WTC11 (cell line): ENCODE results near the gene AFG3L2. TPM values are rescaled to one million over a fixed set of nuclear protein-coding genes. Genes with fewer than 3 reads are reported as not detected.

Experiments
- CREM ChIP-seq: sonication (generic); formaldehyde crosslinking; IDR thresholded peaks from 2 replicates; pipeline ENCODE4 v1.8.1; 2022; ENCODE audit warnings: mild to moderate bottlenecking, missing genetic modification reagents, moderate library complexity
- ELF4 ChIP-seq: sonication (generic); formaldehyde crosslinking; IDR thresholded peaks from 2 replicates; pipeline ENCODE4 v1.8.1; 2022; ENCODE audit warnings: low read depth, mild to moderate bottlenecking, moderate library complexity, missing genetic modification reagents
- FOXK1 ChIP-seq: sonication (generic); formaldehyde crosslinking; IDR thresholded peaks from 2 replicates; pipeline ENCODE4 v1.8.0; 2022; ENCODE audit warnings: mild to moderate bottlenecking, moderate library complexity, missing genetic modification reagents
- GABPB1 ChIP-seq: sonication (generic); formaldehyde crosslinking; IDR thresholded peaks from 2 replicates; pipeline ENCODE4 v1.8.1; 2023; ENCODE audit warnings: mild to moderate bottlenecking, missing genetic modification reagents
- GRHL2 ChIP-seq: fragments of 250-450 bp; sonication (Bioruptor Pico); IDR thresholded peaks from 2 replicates; pipeline ENCODE4 v1.8.0; 2022; ENCODE audit warnings: mild to moderate bottlenecking, moderate library complexity; ENCODE audit not compliant: insufficient replicate concordance, severe bottlenecking
- HMGA2 ChIP-seq: fragments of 250-450 bp; sonication (Bioruptor Pico); IDR thresholded peaks from 2 replicates; pipeline ENCODE4 v1.4.0; 2021; ENCODE audit warnings: mild to moderate bottlenecking, moderate library complexity
- JAZF1 ChIP-seq: fragments of 250-450 bp; sonication (Bioruptor Pico); IDR thresholded peaks from 2 replicates; pipeline ENCODE4 v1.9.0; 2021; ENCODE audit warnings: moderate library complexity, mild to moderate bottlenecking, inconsistent platforms
- KAT7 ChIP-seq: sonication (generic); formaldehyde crosslinking; IDR thresholded peaks from 2 replicates; pipeline ENCODE4 v1.8.1; 2023; ENCODE audit warnings: missing genetic modification reagents, mild to moderate bottlenecking, borderline replicate concordance
- NFE2L1 ChIP-seq: sonication (generic); formaldehyde crosslinking; IDR thresholded peaks from 2 replicates; pipeline ENCODE4 v1.8.1; 2023; ENCODE audit warnings: missing genetic modification reagents
- NFYB ChIP-seq: sonication (generic); formaldehyde crosslinking; conservative IDR thresholded peaks from 2 replicates; pipeline ENCODE4 v1.8.0; 2022; ENCODE audit warnings: low read depth, missing genetic modification reagents
- PRRX2 ChIP-seq: fragments of 250-450 bp; sonication (Bioruptor Pico); IDR thresholded peaks from 2 replicates; pipeline ENCODE4 v1.8.0; 2021; ENCODE audit warnings: mild to moderate bottlenecking
- SMAD4 ChIP-seq: sonication (generic); formaldehyde crosslinking; IDR thresholded peaks from 2 replicates; pipeline ENCODE4 v1.8.0; 2022; ENCODE audit warnings: mild to moderate bottlenecking, missing genetic modification reagents
- SP1 ChIP-seq: sonication (generic); formaldehyde crosslinking; conservative IDR thresholded peaks from 2 replicates; pipeline ENCODE4 v1.8.1; 2022; ENCODE audit warnings: missing genetic modification reagents
- STAT6 ChIP-seq: sonication (generic); formaldehyde crosslinking; conservative IDR thresholded peaks from 2 replicates; pipeline ENCODE4 v1.8.1; 2023; ENCODE audit warnings: mild to moderate bottlenecking, low read depth, missing genetic modification reagents, moderate library complexity
- TEAD1 ChIP-seq: sonication (generic); formaldehyde crosslinking; IDR thresholded peaks from 2 replicates; pipeline ENCODE4 v1.8.0; 2022; ENCODE audit warnings: mild to moderate bottlenecking, missing genetic modification reagents
- TP53 ChIP-seq: sonication (generic); formaldehyde crosslinking; IDR thresholded peaks from 2 replicates; pipeline ENCODE4 v1.8.1; 2023; ENCODE audit warnings: mild to moderate bottlenecking, missing genetic modification reagents
- ZBTB43 ChIP-seq: sonication (generic); formaldehyde crosslinking; IDR thresholded peaks from 2 replicates; pipeline ENCODE4 v1.8.1; 2023; ENCODE audit warnings: mild to moderate bottlenecking, missing genetic modification reagents
- ZMAT4 ChIP-seq: fragments of 250-450 bp; sonication (Bioruptor Pico); IDR thresholded peaks from 2 replicates; pipeline ENCODE4 v1.9.0; 2021; ENCODE audit warnings: mild to moderate bottlenecking
- ZNF423 ChIP-seq: fragments of 250-450 bp; sonication (Bioruptor Pico); IDR thresholded peaks from 2 replicates; pipeline ENCODE4 v2.1.2; 2022; ENCODE audit warnings: mild to moderate bottlenecking, moderate library complexity
- ZNF671 ChIP-seq: fragments of 250-450 bp; sonication (Bioruptor Pico); IDR thresholded peaks from 2 replicates; pipeline ENCODE4 v1.8.0; 2021; ENCODE audit warnings: mild to moderate bottlenecking
- total RNA-seq: library from RNA; stranded (reverse); gene quantifications from 3 replicates; pipeline ENCODE4 v1.2.3, GENCODE V29; 2021
- TF ChIP-seq, protein P1 (sequence below): fragments of 250-450 bp; sonication (Bioruptor Pico); IDR thresholded peaks from 2 replicates; pipeline ENCODE4 v1.9.0; 2021; ENCODE audit warnings: moderate library complexity, mild to moderate bottlenecking, inconsistent platforms, borderline replicate concordance
- TF ChIP-seq, protein P2 (sequence below): sonication (generic); formaldehyde crosslinking; IDR thresholded peaks from 2 replicates; pipeline ENCODE4 v1.8.0; 2022; ENCODE audit warnings: missing genetic modification reagents
- TF ChIP-seq, protein P3 (sequence below): sonication (generic); formaldehyde crosslinking; IDR thresholded peaks from 2 replicates; pipeline ENCODE4 v1.8.1; 2023; ENCODE audit warnings: mild to moderate bottlenecking, missing genetic modification reagents, moderate library complexity
- TF ChIP-seq, protein P4 (sequence below): sonication (generic); formaldehyde crosslinking; IDR thresholded peaks from 2 replicates; pipeline ENCODE4 v1.8.1; 2023; ENCODE audit warnings: mild to moderate bottlenecking, missing genetic modification reagents, borderline replicate concordance
- TF ChIP-seq, protein P5 (sequence below): sonication (generic); formaldehyde crosslinking; conservative IDR thresholded peaks from 2 replicates; pipeline ENCODE4 v1.8.1; 2022; ENCODE audit warnings: mild to moderate bottlenecking, missing genetic modification reagents

The AFG3L2 gene
- total RNA-seq, 1 experiment from 2014 or later = 109 TPM

GRCh38 chr18:12308386-12309100 lies 68.5 kb downstream of the AFG3L2 start (continued):
- TF ChIP-seq, protein P1, sequence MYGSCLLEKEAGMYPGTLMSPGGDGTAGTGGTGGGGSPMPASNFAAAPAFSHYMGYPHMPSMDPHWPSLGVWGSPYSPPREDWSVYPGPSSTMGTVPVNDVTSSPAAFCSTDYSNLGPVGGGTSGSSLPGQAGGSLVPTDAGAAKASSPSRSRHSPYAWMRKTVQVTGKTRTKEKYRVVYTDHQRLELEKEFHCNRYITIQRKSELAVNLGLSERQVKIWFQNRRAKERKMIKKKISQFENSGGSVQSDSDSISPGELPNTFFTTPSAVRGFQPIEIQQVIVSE (CRISPR knock-in tag) = no peak
- TF ChIP-seq JAZF1 (no peak), TEAD1 (CRISPR knock-in tag) (0 out of 2 replicates have a peak, but pooled peaks have one; percentile 5), ZMAT4 (CRISPR knock-in tag) (no peak), HMGA2 (CRISPR knock-in tag) (no peak), PRRX2 (no peak), KAT7 (CRISPR knock-in tag) (no peak), NFYB (CRISPR knock-in tag) (no peak), ZBTB43 (CRISPR knock-in tag) (no peak), ZNF423 (CRISPR knock-in tag) (peak; percentile 93), TP53 (CRISPR knock-in tag) (no peak), GRHL2 (CRISPR knock-in tag) (no peak), GABPB1 (CRISPR knock-in tag) (no peak), STAT6 (CRISPR knock-in tag) (no peak), ZNF671 (no peak), ELF4 (CRISPR knock-in tag) (no peak), SP1 (CRISPR knock-in tag) (peak; percentile 37; the same call in 1 of the 2 replicates), FOXK1 (CRISPR knock-in tag) (no peak), SMAD4 (CRISPR knock-in tag) (no peak), NFE2L1 (CRISPR knock-in tag) (no peak), CREM (no peak)
- TF ChIP-seq, protein P2, sequence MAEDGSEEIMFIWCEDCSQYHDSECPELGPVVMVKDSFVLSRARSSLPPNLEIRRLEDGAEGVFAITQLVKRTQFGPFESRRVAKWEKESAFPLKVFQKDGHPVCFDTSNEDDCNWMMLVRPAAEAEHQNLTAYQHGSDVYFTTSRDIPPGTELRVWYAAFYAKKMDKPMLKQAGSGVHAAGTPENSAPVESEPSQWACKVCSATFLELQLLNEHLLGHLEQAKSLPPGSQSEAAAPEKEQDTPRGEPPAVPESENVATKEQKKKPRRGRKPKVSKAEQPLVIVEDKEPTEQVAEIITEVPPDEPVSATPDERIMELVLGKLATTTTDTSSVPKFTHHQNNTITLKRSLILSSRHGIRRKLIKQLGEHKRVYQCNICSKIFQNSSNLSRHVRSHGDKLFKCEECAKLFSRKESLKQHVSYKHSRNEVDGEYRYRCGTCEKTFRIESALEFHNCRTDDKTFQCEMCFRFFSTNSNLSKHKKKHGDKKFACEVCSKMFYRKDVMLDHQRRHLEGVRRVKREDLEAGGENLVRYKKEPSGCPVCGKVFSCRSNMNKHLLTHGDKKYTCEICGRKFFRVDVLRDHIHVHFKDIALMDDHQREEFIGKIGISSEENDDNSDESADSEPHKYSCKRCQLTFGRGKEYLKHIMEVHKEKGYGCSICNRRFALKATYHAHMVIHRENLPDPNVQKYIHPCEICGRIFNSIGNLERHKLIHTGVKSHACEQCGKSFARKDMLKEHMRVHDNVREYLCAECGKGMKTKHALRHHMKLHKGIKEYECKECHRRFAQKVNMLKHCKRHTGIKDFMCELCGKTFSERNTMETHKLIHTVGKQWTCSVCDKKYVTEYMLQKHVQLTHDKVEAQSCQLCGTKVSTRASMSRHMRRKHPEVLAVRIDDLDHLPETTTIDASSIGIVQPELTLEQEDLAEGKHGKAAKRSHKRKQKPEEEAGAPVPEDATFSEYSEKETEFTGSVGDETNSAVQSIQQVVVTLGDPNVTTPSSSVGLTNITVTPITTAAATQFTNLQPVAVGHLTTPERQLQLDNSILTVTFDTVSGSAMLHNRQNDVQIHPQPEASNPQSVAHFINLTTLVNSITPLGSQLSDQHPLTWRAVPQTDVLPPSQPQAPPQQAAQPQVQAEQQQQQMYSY = no peak
- TF ChIP-seq, protein P3, sequence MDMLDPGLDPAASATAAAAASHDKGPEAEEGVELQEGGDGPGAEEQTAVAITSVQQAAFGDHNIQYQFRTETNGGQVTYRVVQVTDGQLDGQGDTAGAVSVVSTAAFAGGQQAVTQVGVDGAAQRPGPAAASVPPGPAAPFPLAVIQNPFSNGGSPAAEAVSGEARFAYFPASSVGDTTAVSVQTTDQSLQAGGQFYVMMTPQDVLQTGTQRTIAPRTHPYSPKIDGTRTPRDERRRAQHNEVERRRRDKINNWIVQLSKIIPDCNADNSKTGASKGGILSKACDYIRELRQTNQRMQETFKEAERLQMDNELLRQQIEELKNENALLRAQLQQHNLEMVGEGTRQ (CRISPR knock-in tag) = no peak
- TF ChIP-seq, protein P4, sequence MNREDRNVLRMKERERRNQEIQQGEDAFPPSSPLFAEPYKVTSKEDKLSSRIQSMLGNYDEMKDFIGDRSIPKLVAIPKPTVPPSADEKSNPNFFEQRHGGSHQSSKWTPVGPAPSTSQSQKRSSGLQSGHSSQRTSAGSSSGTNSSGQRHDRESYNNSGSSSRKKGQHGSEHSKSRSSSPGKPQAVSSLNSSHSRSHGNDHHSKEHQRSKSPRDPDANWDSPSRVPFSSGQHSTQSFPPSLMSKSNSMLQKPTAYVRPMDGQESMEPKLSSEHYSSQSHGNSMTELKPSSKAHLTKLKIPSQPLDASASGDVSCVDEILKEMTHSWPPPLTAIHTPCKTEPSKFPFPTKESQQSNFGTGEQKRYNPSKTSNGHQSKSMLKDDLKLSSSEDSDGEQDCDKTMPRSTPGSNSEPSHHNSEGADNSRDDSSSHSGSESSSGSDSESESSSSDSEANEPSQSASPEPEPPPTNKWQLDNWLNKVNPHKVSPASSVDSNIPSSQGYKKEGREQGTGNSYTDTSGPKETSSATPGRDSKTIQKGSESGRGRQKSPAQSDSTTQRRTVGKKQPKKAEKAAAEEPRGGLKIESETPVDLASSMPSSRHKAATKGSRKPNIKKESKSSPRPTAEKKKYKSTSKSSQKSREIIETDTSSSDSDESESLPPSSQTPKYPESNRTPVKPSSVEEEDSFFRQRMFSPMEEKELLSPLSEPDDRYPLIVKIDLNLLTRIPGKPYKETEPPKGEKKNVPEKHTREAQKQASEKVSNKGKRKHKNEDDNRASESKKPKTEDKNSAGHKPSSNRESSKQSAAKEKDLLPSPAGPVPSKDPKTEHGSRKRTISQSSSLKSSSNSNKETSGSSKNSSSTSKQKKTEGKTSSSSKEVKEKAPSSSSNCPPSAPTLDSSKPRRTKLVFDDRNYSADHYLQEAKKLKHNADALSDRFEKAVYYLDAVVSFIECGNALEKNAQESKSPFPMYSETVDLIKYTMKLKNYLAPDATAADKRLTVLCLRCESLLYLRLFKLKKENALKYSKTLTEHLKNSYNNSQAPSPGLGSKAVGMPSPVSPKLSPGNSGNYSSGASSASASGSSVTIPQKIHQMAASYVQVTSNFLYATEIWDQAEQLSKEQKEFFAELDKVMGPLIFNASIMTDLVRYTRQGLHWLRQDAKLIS (CRISPR knock-in tag) = no peak
- TF ChIP-seq, protein P5, sequence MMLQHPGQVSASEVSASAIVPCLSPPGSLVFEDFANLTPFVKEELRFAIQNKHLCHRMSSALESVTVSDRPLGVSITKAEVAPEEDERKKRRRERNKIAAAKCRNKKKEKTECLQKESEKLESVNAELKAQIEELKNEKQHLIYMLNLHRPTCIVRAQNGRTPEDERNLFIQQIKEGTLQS (CRISPR knock-in tag) = no peak
